Left cardiac atrium (tissue), 4 donors: ENCODE measurements around the gene CTTNBP2NL. TPM values are rescaled to one million over a fixed set of nuclear protein-coding genes. Genes with fewer than 3 reads are reported as not detected.

Experiments used
- ATAC-seq, 2 donors: fragments of 200-7000 bp; cut with Tn5 transposase; one replicate each; pipeline ENCODE4 v1.9.1; 2020; ENCODE audit warnings: mild to moderate bottlenecking in 2 of 2, moderate library complexity in 2 of 2
- DNase-seq: peaks from one replicate; pipeline ENCODE4 v3.0.0-alpha.2; 2020
- intact Hi-C, 2 donors: fragments of 100-400 bp; cut with DNase I; formaldehyde crosslinking; loops; one replicate each; pipeline versions ENCODE4 v1.14.1 to v1.15.1; 2022 to 2023
- microRNA-seq, 2 donors: library from miRNA; unstranded; fragments of <30 nt; microRNA quantifications; one replicate each; pipeline ENCODE4 v1.2.0, GENCODE V29; 2020
- total RNA-seq, 2 donors: library from RNA; stranded (reverse); fragmentation: NEBNext Ultra II Directional; extraction: Animal tissue kit (Norgen Biotek cat#: 25700); gene quantifications; one replicate each; pipeline ENCODE4 v1.2.1, GENCODE V29; 2021
- donor health status: DM: no; HTN: yes; CAD: no.
- donor health status: DM: no; HTN: yes; CAD: no; lungs with severe emphysema.
- donor health status: DM: yes; HTN: yes; CAD: no.
- donor health status: Dilated cardiomyopathy.

CTTNBP2NL gene
- total RNA-seq, 2 donors from 2014 or later = 17.1 to 24.3 TPM

- DNase-seq (peak; percentile 39), ATAC-seq (peak; percentile 27 to 37)
- intact Hi-C loops = loop anchor here in 1 of 2 donors (10.0 kb wide), 1 partner anchor 106 kb away; the partner anchor contains the start of genes CAPZA1 and ST7L
Observed at GRCh38 chr1:112509005-112509659, 113.1 kb downstream of the CTTNBP2NL start.

DNA sequence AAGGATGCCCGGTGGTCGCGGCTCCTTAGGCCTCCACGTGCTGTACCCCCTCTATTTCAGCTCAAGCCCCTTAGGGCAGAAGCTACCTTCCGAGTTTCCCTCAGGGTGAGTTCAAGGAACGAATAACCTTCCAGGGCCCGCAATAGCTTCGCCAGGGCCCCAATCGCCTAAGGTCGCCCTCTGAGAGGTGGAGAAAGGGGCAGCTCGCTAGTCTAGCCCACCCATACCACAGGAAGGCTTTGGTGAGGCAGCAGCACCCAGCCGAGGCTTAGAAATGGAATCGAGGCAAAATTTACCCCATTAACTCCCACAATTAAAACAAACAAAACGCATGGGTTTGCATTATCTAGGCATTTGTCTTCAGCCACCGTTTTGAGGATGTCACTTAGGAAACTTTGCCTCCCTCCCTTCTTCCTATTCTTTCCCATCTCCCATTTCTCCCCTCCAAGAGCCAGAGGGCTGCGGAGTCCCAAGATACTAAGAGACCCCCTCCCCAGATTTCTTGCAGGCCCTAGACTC lies 113.7 kb downstream of the CTTNBP2NL start:
- no peak for ATAC-seq
- intact Hi-C loops = loop anchor here in 1 of 2 donors (10.0 kb wide), 1 partner anchor 105 kb away; the partner anchor contains the start of genes CAPZA1 and ST7L
- no peak for DNase-seq

DNA sequence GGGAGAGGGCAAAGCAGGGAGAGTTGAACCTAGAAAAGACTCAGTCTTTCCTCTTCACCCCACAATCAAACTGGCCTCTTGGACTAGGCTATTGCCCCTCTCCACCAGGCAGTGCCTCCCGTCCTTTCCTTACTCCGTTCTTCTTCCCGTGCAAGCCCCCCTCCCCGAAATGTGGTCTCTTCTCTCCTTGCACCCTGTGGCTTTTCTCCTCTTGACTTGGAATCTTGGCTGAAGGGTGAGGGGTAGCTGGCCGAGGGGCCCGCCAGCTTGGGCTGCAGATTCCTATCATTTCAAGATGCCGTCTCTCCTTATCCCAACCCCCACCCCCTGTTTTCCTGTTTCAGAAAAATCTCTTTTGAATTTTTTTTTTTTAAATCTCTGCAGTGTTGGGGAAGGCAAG lies 114.3 kb downstream of the CTTNBP2NL start:
- DNase-seq (no peak), ATAC-seq (no peak)
- intact Hi-C loops = no loop called here

Small RNA genes lying within 50 kb of the gene (microRNA-seq; reads per million reads assigned to microRNA genes)
- 0 reads per million in 2 donors for gene MIR4256

Other genes starting within 250 kb of the CTTNBP2NL start
- gene WNT2B, start 112.8 kb downstream of the CTTNBP2NL start, total RNA-seq = 1 to 10 TPM; 4.0 to 4.7 TPM
- gene ST7L, start 222.9 kb downstream of the CTTNBP2NL start, total RNA-seq = 10 to 100 TPM; 13.9 to 14.2 TPM
- 10 to 100 TPM; 48.1 to 59.9 TPM for gene CAPZA1, start 223.6 kb downstream of the CTTNBP2NL start, total RNA-seq